SK-N-SH (cell line): Measurements from ENCODE around the gene CCN5. TPM values are rescaled to one million over a fixed set of nuclear protein-coding genes. Genes with fewer than 3 reads are reported as not detected.

Source experiments
- CTCF ChIA-PET: fragments of 300-600, 350-600 bp; formaldehyde crosslinking; extraction: SDS; loops from one replicate; lab custom pipeline; 2021; lab: Yijun Ruan, JAX
- POLR2A ChIA-PET: fragments of 350-600 bp; sonication (Branson Sonifier 250); formaldehyde crosslinking; extraction: SDS; loops from one replicate; lab custom pipeline; 2020; ENCODE audit warnings: antibody characterized with exemption, inconsistent platforms; lab: Yijun Ruan, JAX
- DNase-seq: peaks from one replicate; pipeline ENCODE4 v3.0.0; 2012
- H2AFZ ChIP-seq: fragments of 200-600 bp; sonication (generic); 2 replicates; pipeline ENCODE4 v1.8.1; 2016; ENCODE audit warnings: antibody characterized with exemption, mild to moderate bottlenecking, low read depth
- H3F3A ChIP-seq: fragments of 200-600 bp; sonication (generic); replicated peaks from 2 replicates; pipeline ENCODE3; 2016; ENCODE audit warnings: antibody characterized with exemption, mild to moderate bottlenecking; ENCODE audit not compliant: insufficient read depth
- H3K27ac ChIP-seq, 2 experiments: fragments of 200-500 bp in 1 of 2; fragments of 200-600 bp in 1 of 2; sonication (Bioruptor generic) in 1 of 2; sonication (generic), shearing (Covaris generic) in 1 of 2; 2 replicates each; pipeline versions ENCODE4 v1.5.1 to v1.6.1; 2014 to 2016; ENCODE audit warnings: low read depth in 2 of 2, inconsistent platforms in 1 of 2, low read length in 1 of 2, mild to moderate bottlenecking in 1 of 2, mixed read lengths in 1 of 2
- H3K27me3 ChIP-seq: fragments of 200-600 bp; sonication (generic), shearing (Covaris generic); 2 replicates; pipeline ENCODE4 v1.6.1; 2016; ENCODE audit warnings: mixed run types; ENCODE audit not compliant: insufficient read depth
- H3K36me3 ChIP-seq, 2 experiments: fragments of 200-500 bp in 1 of 2; fragments of 200-600 bp in 1 of 2; sonication (Bioruptor generic) in 1 of 2; sonication (generic) in 1 of 2; replicated peaks in 1 of 2; 2 replicates each; pipeline versions ENCODE3 to v1.5.1; 2014 to 2016; ENCODE audit warnings: low read length in 1 of 2, mild to moderate bottlenecking in 1 of 2; ENCODE audit not compliant: insufficient read depth in 2 of 2, control insufficient read depth in 1 of 2
- H3K4me1 ChIP-seq, 2 experiments: fragments of 200-500 bp in 1 of 2; fragments of 200-600 bp in 1 of 2; sonication (Bioruptor generic) in 1 of 2; sonication (generic), shearing (Covaris generic) in 1 of 2; 2 replicates each; pipeline versions ENCODE4 v1.5.1 to v1.6.1; 2014 to 2016; ENCODE audit warnings: low read depth in 1 of 2, low read length in 1 of 2, mixed run types in 1 of 2; ENCODE audit not compliant: insufficient read depth in 2 of 2, control insufficient read depth in 1 of 2
- H3K4me2 ChIP-seq: fragments of 200-600 bp; sonication (generic), shearing (Covaris generic); 2 replicates; pipeline ENCODE4 v1.6.1; 2017; ENCODE audit warnings: mixed run types
- H3K4me3 ChIP-seq, 2 experiments: fragments of 200-500 bp in 1 of 2; fragments of 200-600 bp in 1 of 2; sonication (Bioruptor generic) in 1 of 2; sonication (generic), shearing (Covaris generic) in 1 of 2; 2 replicates each; pipeline versions ENCODE4 v1.5.1 to v1.8.1; 2014 to 2016; ENCODE audit warnings: low read depth in 2 of 2, inconsistent platforms in 1 of 2, low read length in 1 of 2, mild to moderate bottlenecking in 1 of 2, mixed read lengths in 1 of 2, moderate library complexity in 1 of 2
- H3K79me2 ChIP-seq: fragments of 200-600 bp; sonication (generic); 2 replicates; pipeline ENCODE4 v1.8.1; 2017; ENCODE audit warnings: mild to moderate bottlenecking; ENCODE audit not compliant: insufficient read depth
- H3K9ac ChIP-seq: fragments of 200-600 bp; sonication (generic); 2 replicates; pipeline ENCODE4 v1.6.1; 2017; ENCODE audit warnings: mixed run types
- H3K9me2 ChIP-seq: fragments of 200-600 bp; sonication (generic); 2 replicates; pipeline ENCODE4 v1.6.1; 2017; ENCODE audit warnings: mixed run types
- H3K9me3 ChIP-seq: fragments of 200-600 bp; sonication (generic); 2 replicates; pipeline ENCODE4 v1.6.1; 2017; ENCODE audit warnings: mixed run types, mild to moderate bottlenecking, moderate library complexity
- H4K20me1 ChIP-seq: fragments of 200-600 bp; sonication (generic); 2 replicates; pipeline ENCODE4 v1.6.1; 2017; ENCODE audit warnings: mild to moderate bottlenecking, mixed run types; ENCODE audit not compliant: insufficient read depth
- FOSL2 ChIP-seq: IDR thresholded peaks from 2 replicates; pipeline ENCODE4 v1.4.0; 2012; ENCODE audit warnings: low read depth, mild to moderate bottlenecking, moderate library complexity, borderline replicate concordance
- FOXJ3 ChIP-seq: sonication (generic); formaldehyde crosslinking; IDR thresholded peaks from 2 replicates; pipeline ENCODE4 v1.5.1; 2020; ENCODE audit warnings: mild to moderate bottlenecking, missing genetic modification reagents
- FOXM1 ChIP-seq: IDR thresholded peaks from 2 replicates; pipeline ENCODE4 v1.4.0; 2012; ENCODE audit warnings: low read depth, mild to moderate bottlenecking
- GATA2 ChIP-seq: sonication (generic); formaldehyde crosslinking; IDR thresholded peaks from 2 replicates; pipeline ENCODE4 v1.5.0; 2020; ENCODE audit warnings: mild to moderate bottlenecking, missing genetic modification reagents
- JUND ChIP-seq: IDR thresholded peaks from 2 replicates; pipeline ENCODE4 v1.4.0; 2012
- MEF2A ChIP-seq: IDR thresholded peaks from 2 replicates; pipeline ENCODE4 v1.4.0; 2012; ENCODE audit warnings: low read depth, borderline replicate concordance
- MXI1 ChIP-seq: IDR thresholded peaks from 2 replicates; pipeline ENCODE4 v1.6.1; 2012; ENCODE audit warnings: mild to moderate bottlenecking, low read depth, low read length, improper control_type of control experiment
- NFIC ChIP-seq: IDR thresholded peaks from 2 replicates; pipeline ENCODE4 v1.4.0; 2012; ENCODE audit warnings: borderline replicate concordance
- NRF1 ChIP-seq: IDR thresholded peaks from 2 replicates; pipeline ENCODE4 v1.6.1; 2012; ENCODE audit warnings: low read depth, mild to moderate bottlenecking, low read length
- POLR2AphosphoS5 ChIP-seq: IDR thresholded peaks from 2 replicates; pipeline ENCODE4 v1.6.1; 2012; ENCODE audit warnings: low read depth, low read length
- RAD21 ChIP-seq: IDR thresholded peaks from 2 replicates; pipeline ENCODE4 v1.6.1; 2012; ENCODE audit warnings: mild to moderate bottlenecking, low read length
- RCOR1 ChIP-seq: fragments of 150-350 bp; IDR thresholded peaks from 2 replicates; pipeline ENCODE4 v1.6.1; 2017; ENCODE audit warnings: antibody characterized with exemption, low read length
- RFX5 ChIP-seq: IDR thresholded peaks from 2 replicates; pipeline ENCODE4 v1.6.1; 2012; ENCODE audit warnings: mild to moderate bottlenecking, improper control_type of control experiment, low read length
- SMC3 ChIP-seq: IDR thresholded peaks from 2 replicates; pipeline ENCODE4 v1.6.1; 2012; ENCODE audit warnings: low read depth, low read length, improper control_type of control experiment
- TCF12 ChIP-seq: IDR thresholded peaks from 2 replicates; pipeline ENCODE4 v1.4.0; 2012
- TEAD4 ChIP-seq: IDR thresholded peaks from 2 replicates; pipeline ENCODE4 v1.4.0; 2012; ENCODE audit warnings: mild to moderate bottlenecking, borderline replicate concordance; ENCODE audit not compliant: insufficient read depth
- USF2 ChIP-seq: fragments of 150-350 bp; IDR thresholded peaks from 2 replicates; pipeline ENCODE4 v1.6.1; 2017; ENCODE audit warnings: antibody characterized with exemption, low read length, low read depth, borderline replicate concordance
- WGBS: methylation state at CpG from one replicate; pipeline ENCODE4 v1.1.6; 2017; ENCODE audit warnings: low lambda C conversion rate; 5-methylcytosine and 5-hydroxymethylcytosine counted together
- polyA plus RNA-seq, 3 experiments: library from polyadenylated mRNA; depleted of rRNA; stranded (reverse); fragments of >200 nt; gene quantifications; 2 replicates each; pipeline ENCODE4 v1.2.3, GENCODE V29; 2012
- TF ChIP-seq, protein P1 (sequence below): IDR thresholded peaks from 2 replicates; pipeline ENCODE4 v1.4.0; 2012; ENCODE audit warnings: low read depth, borderline replicate concordance
- TF ChIP-seq, protein P2 (sequence below): IDR thresholded peaks from 2 replicates; pipeline ENCODE4 v1.4.0; 2012; ENCODE audit warnings: low read depth, borderline replicate concordance
- TF ChIP-seq, protein P3 (sequence below): fragments of 200-600 bp; sonication (generic); IDR thresholded peaks from 2 replicates; pipeline ENCODE4 v1.6.1; 2017; ENCODE audit warnings: antibody characterized with exemption, mild to moderate bottlenecking, moderate library complexity

Gene CCN5
- polyA plus RNA-seq, 1 of the 3 experiments (the other 2 are of a cell fraction): 0.05 TPM

DNA sequence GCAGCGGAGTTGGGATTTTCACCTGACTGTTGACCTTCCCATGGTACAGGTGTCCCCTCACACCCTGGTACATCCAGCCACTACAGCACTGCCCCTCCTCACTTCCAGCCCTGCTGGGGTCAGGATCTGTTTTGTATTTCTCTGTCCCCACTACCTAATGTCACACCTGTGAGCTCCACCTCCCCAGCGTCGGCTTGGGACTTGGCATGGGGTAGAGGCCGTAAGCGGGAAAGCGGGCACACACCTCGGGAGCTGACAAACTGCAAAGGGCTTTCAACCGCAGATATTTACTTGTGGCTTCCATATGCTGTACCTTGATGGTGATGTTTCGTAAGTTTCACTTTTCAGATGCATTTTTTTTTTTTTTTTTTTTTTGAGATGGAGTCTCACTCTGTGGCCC lies 5.4 kb upstream of the CCN5 start:
- Histone ChIP-seq H3K9ac (no peak overlapping the region), H3K36me3 (no peaks in the 10 kb centered on the region), H3K27ac (no peak overlapping the region), H4K20me1 (no peaks in the 10 kb centered on the region), H3K79me2 (no peaks in the 10 kb centered on the region), H3F3A (no peaks in the 10 kb centered on the region), H3K4me3 (no peak overlapping the region), H3K4me1 (peaks cover 0 to 8% of the 10 kb centered on the region in 2 experiments; a peak in 1 of 4 replicates), H3K9me2 (no peaks in the 10 kb centered on the region), H3K9me3 (no peaks in the 10 kb centered on the region), H3K27me3 (no peaks in the 10 kb centered on the region), H2AFZ (no peak overlapping the region), H3K4me2 (no peak overlapping the region)
- TF ChIP-seq, protein P1, sequence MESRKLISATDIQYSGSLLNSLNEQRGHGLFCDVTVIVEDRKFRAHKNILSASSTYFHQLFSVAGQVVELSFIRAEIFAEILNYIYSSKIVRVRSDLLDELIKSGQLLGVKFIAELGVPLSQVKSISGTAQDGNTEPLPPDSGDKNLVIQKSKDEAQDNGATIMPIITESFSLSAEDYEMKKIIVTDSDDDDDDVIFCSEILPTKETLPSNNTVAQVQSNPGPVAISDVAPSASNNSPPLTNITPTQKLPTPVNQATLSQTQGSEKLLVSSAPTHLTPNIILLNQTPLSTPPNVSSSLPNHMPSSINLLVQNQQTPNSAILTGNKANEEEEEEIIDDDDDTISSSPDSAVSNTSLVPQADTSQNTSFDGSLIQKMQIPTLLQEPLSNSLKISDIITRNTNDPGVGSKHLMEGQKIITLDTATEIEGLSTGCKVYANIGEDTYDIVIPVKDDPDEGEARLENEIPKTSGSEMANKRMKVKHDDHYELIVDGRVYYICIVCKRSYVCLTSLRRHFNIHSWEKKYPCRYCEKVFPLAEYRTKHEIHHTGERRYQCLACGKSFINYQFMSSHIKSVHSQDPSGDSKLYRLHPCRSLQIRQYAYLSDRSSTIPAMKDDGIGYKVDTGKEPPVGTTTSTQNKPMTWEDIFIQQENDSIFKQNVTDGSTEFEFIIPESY: no peak
- 98% methylated on average over 8 of the region's 9 CpGs for WGBS
- POLR2A ChIA-PET: no interaction called here
- DNase-seq: no peak
- CTCF ChIA-PET: no interaction called here

GRCh38 chr20:44711237-44711636 lies 3.9 kb upstream of the CCN5 start:
- H2AFZ ChIP-seq: no peak overlapping the region
- CTCF ChIA-PET: interaction anchor here (1.3 to 3.3 kb wide), 2 partner anchors 26 to 37 kb away, joined by 3 to 13 read pairs; no protein-coding TSS in a partner anchor
- WGBS: 95% methylated on average over 8 of the region's 8 CpGs

More at GRCh38 chr20:44711237-44711636, 3.9 kb upstream of the CCN5 start:
- no peaks in the 10 kb centered on the region for H3K9me3 ChIP-seq
- no peak for TF ChIP-seq FOXM1
- TF ChIP-seq, protein P2, sequence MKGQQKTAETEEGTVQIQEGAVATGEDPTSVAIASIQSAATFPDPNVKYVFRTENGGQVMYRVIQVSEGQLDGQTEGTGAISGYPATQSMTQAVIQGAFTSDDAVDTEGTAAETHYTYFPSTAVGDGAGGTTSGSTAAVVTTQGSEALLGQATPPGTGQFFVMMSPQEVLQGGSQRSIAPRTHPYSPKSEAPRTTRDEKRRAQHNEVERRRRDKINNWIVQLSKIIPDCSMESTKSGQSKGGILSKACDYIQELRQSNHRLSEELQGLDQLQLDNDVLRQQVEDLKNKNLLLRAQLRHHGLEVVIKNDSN: no peak
- TF ChIP-seq USF2: no peak
- no peak for TF ChIP-seq JUND
- TF ChIP-seq NFIC: no peak
- no peak for TF ChIP-seq RAD21
- TF ChIP-seq TCF12: no peak
- no peak for TF ChIP-seq TEAD4
- no peak for TF ChIP-seq GATA2 (CRISPR knock-in tag)
- TF ChIP-seq, protein P3, sequence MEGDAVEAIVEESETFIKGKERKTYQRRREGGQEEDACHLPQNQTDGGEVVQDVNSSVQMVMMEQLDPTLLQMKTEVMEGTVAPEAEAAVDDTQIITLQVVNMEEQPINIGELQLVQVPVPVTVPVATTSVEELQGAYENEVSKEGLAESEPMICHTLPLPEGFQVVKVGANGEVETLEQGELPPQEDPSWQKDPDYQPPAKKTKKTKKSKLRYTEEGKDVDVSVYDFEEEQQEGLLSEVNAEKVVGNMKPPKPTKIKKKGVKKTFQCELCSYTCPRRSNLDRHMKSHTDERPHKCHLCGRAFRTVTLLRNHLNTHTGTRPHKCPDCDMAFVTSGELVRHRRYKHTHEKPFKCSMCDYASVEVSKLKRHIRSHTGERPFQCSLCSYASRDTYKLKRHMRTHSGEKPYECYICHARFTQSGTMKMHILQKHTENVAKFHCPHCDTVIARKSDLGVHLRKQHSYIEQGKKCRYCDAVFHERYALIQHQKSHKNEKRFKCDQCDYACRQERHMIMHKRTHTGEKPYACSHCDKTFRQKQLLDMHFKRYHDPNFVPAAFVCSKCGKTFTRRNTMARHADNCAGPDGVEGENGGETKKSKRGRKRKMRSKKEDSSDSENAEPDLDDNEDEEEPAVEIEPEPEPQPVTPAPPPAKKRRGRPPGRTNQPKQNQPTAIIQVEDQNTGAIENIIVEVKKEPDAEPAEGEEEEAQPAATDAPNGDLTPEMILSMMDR: no peak
- TF ChIP-seq FOXJ3 (CRISPR knock-in tag): no peak
- no peak for TF ChIP-seq MXI1
- no peak for TF ChIP-seq RFX5
- no peak for TF ChIP-seq POLR2AphosphoS5
- no peak for TF ChIP-seq FOSL2
- TF ChIP-seq, protein P1: no peak
- TF ChIP-seq SMC3: no peak
- no peak for TF ChIP-seq NRF1
- TF ChIP-seq RCOR1: no peak
- TF ChIP-seq MEF2A: no peak
- TF ChIP-seq, all 33 proteins: peak for 0
- Histone ChIP-seq H3K4me1 (peaks cover 0 to 9% of the 10 kb centered on the region in 2 experiments; a peak in 1 of 4 replicates), H3K79me2 (no peaks in the 10 kb centered on the region), H3K9me2 (no peaks in the 10 kb centered on the region), H3K9ac (no peak overlapping the region), H4K20me1 (no peaks in the 10 kb centered on the region), H3K27ac (no peak overlapping the region), H3K36me3 (no peaks in the 10 kb centered on the region), H3K27me3 (no peaks in the 10 kb centered on the region), H3K4me3 (no peak overlapping the region), H3K4me2 (no peak overlapping the region), H3F3A (no peaks in the 10 kb centered on the region)
- POLR2A ChIA-PET: no interaction called here
- DNase-seq: no peak
